HepG2 (cell line): ENCODE results near the gene MEI1. TPM values are rescaled to one million over a fixed set of nuclear protein-coding genes. Genes with fewer than 3 reads are reported as not detected.
A peak's percentile ranks its signal among the peaks of the same experiment; 100 is the strongest.

ENCODE experiments used
- ATAD3A ChIP-seq: sonication (generic); formaldehyde crosslinking; IDR thresholded peaks from 2 replicates; pipeline ENCODE4 v1.4.0; 2020; ENCODE audit warnings: missing genetic modification reagents
- ELK4 ChIP-seq: sonication (generic); formaldehyde crosslinking; IDR thresholded peaks from 2 replicates; pipeline ENCODE4 v1.9.0; 2021; ENCODE audit warnings: missing genetic modification reagents, borderline replicate concordance
- JARID2 ChIP-seq: sonication (generic); formaldehyde crosslinking; IDR thresholded peaks from 2 replicates; pipeline ENCODE4 v1.8.1; 2023; ENCODE audit warnings: missing genetic modification reagents, inconsistent platforms; ENCODE audit not compliant: insufficient replicate concordance
- JUN ChIP-seq: sonication (generic); formaldehyde crosslinking; IDR thresholded peaks from 2 replicates; pipeline ENCODE4 v1.4.0; 2020; ENCODE audit warnings: mild to moderate bottlenecking, missing genetic modification reagents
- KMT2B ChIP-seq: IDR thresholded peaks from 2 replicates; pipeline ENCODE4 v1.6.1; 2016; ENCODE audit warnings: missing genetic modification reagents, missing compliant biosample characterization
- MAF1 ChIP-seq: sonication (generic); formaldehyde crosslinking; IDR thresholded peaks from 2 replicates; pipeline ENCODE4 v1.5.0; 2020; ENCODE audit warnings: missing genetic modification reagents, borderline replicate concordance
- MAFG ChIP-seq: sonication (generic); formaldehyde crosslinking; IDR thresholded peaks from 2 replicates; pipeline ENCODE4 v1.5.1; 2020; ENCODE audit warnings: mild to moderate bottlenecking, missing genetic modification reagents
- MLLT10 ChIP-seq: sonication (generic); formaldehyde crosslinking; IDR thresholded peaks from 2 replicates; pipeline ENCODE4 v1.4.0; 2020; ENCODE audit warnings: missing genetic modification reagents
- RNF219 ChIP-seq: sonication (generic); formaldehyde crosslinking; IDR thresholded peaks from 2 replicates; pipeline ENCODE4 v1.5.0; 2020; ENCODE audit warnings: mild to moderate bottlenecking, missing genetic modification reagents
- RXRB ChIP-seq: IDR thresholded peaks from 2 replicates; pipeline ENCODE4 v1.6.1; 2016; ENCODE audit warnings: borderline replicate concordance, missing genetic modification reagents, missing compliant biosample characterization
- SRSF9 ChIP-seq: fragments of 200-400 bp; formaldehyde crosslinking; IDR thresholded peaks from 2 replicates; pipeline ENCODE4 v1.6.1; 2018; ENCODE audit warnings: borderline replicate concordance, mild to moderate bottlenecking, low read depth, low read length; ENCODE audit not compliant: insufficient read depth, poor library complexity, severe bottlenecking
- SUZ12 ChIP-seq: fragments of 150-350 bp; IDR thresholded peaks from 2 replicates; pipeline ENCODE4 v1.6.1; 2014; ENCODE audit warnings: low read depth, low read length
- TCF7 ChIP-seq: sonication (generic); IDR thresholded peaks from 2 replicates; pipeline ENCODE4 v1.6.1; 2016; ENCODE audit warnings: antibody characterized with exemption, low read depth
- THRA ChIP-seq: sonication (generic); formaldehyde crosslinking; IDR thresholded peaks from 2 replicates; pipeline ENCODE4 v1.4.0; 2020; ENCODE audit warnings: missing genetic modification reagents, borderline replicate concordance
- YY1 ChIP-seq: IDR thresholded peaks from 2 replicates; pipeline ENCODE4 v1.6.1; 2011; ENCODE audit warnings: low read length, low read depth, moderate library complexity, mild to moderate bottlenecking; ENCODE audit not compliant: insufficient read depth, insufficient replicate concordance
- ZNF225 ChIP-seq: sonication (generic); formaldehyde crosslinking; IDR thresholded peaks from 2 replicates; pipeline ENCODE4 v1.4.0; 2020; ENCODE audit warnings: mild to moderate bottlenecking, missing genetic modification reagents
- ZNF510 ChIP-seq: sonication (generic); formaldehyde crosslinking; IDR thresholded peaks from 2 replicates; pipeline ENCODE4 v1.4.0; 2020; ENCODE audit warnings: low read depth, mild to moderate bottlenecking, missing genetic modification reagents
- ZNF556 ChIP-seq: sonication (generic); formaldehyde crosslinking; IDR thresholded peaks from 2 replicates; pipeline ENCODE4 v1.4.0; 2020; ENCODE audit warnings: mild to moderate bottlenecking, missing genetic modification reagents, borderline replicate concordance
- ZNF597 ChIP-seq: sonication (generic); formaldehyde crosslinking; IDR thresholded peaks from 2 replicates; pipeline ENCODE4 v1.5.0; 2020; ENCODE audit warnings: missing genetic modification reagents
- ZNF644 ChIP-seq: IDR thresholded peaks from 2 replicates; pipeline ENCODE4 v1.6.1; 2016; ENCODE audit warnings: low read depth
- ZXDC ChIP-seq: sonication (generic); formaldehyde crosslinking; IDR thresholded peaks from 2 replicates; pipeline ENCODE4 v1.5.0; 2020; ENCODE audit warnings: mild to moderate bottlenecking, missing genetic modification reagents
- polyA plus RNA-seq, 8 experiments: library from polyadenylated mRNA; depleted of rRNA in 3 of 8; stranded (reverse) in 7 of 8; unstranded in 1 of 8; fragments of >200 nt; fragmentation: Illumina TruSeq in 4 of 8; extraction: Trizol in 4 of 8; gene quantifications; 2 replicates each; pipeline versions ENCODE4 v1.2.1 to v1.2.3, GENCODE V29; 2011 to 2016; ENCODE audit warnings: low read depth in 4 of 8, missing spikeins in 1 of 8, mixed read lengths in 1 of 8; ENCODE audit not compliant: insufficient read depth in 1 of 8
- total RNA-seq, 5 experiments: library from RNA; depleted of rRNA; stranded (reverse); fragments of >200 nt; fragmentation: Illumina TruSeq; extraction: Trizol; gene quantifications; 2 replicates each; pipeline ENCODE4 v1.2.3, GENCODE V29; 2016; ENCODE audit warnings: low read depth in 1 of 5

MEI1 gene
- total and polyA plus RNA-seq, 2 of the 13 experiments (the other 11 are each of a cell fraction or from before 2014, with no cell fraction given): 0.75 to 1.9 TPM

GRCh38 chr22:41800348-41801146 is 101.2 kb downstream of the MEI1 start, which contains the start of gene CCDC134 (continued):
- TF ChIP-seq MAF1 (no peak; the same call in 1 of the 2 replicates), ZXDC (CRISPR knock-in tag) (no peak), YY1 (peak; percentile 24), RNF219 (CRISPR knock-in tag) (no peak), MLLT10 (CRISPR knock-in tag) (no peak), ELK4 (CRISPR knock-in tag) (peak; percentile 64; the same call in 1 of the 2 replicates), ZNF597 (CRISPR knock-in tag) (no peak), THRA (CRISPR knock-in tag) (peak; percentile 48), JUN (no peak), ZNF510 (CRISPR knock-in tag) (peak; percentile 89; the same call in 1 of the 2 replicates), ATAD3A (CRISPR knock-in tag) (no peak), ZNF556 (peak; percentile 69), ZNF644 (CRISPR knock-in tag) (no peak), RXRB (CRISPR knock-in tag) (0 out of 2 replicates have a peak, but pooled peaks have one; percentile 16), MAFG (CRISPR knock-in tag) (no peak), TCF7 (no peak), ZNF225 (peak; percentile 45; the same call in 1 of the 2 replicates), JARID2 (CRISPR knock-in tag) (no peak), KMT2B (CRISPR knock-in tag) (peak; percentile 86; the same call in 1 of the 2 replicates), SUZ12 (no peak), SRSF9 (no peak)
